ENCODE measurements around the gene MAEA. TPM values are rescaled to one million over a fixed set of nuclear protein-coding genes. Genes with fewer than 3 reads are reported as not detected.

The MAEA gene
- total and polyA plus RNA-seq, 2 of the 8 experiments (the other 6 are each of a cell fraction or from before 2014, with no cell fraction given), result 75.8 to 133 TPM

GRCh38 chr4:1336088-1336491, 46.4 kb downstream of the MAEA start (continued):
- TF ChIP-seq GABPA (IDR thresholded peaks at IDR 0.05; ENCODE audit: borderline replicate concordance, insufficient read depth, low read length), result no peak
- no peak for TF ChIP-seq EGR1 (IDR thresholded peaks at IDR 0.05; ENCODE audit: borderline replicate concordance, low read depth, low read length)
- no peak for TF ChIP-seq RAD21 (IDR thresholded peaks at IDR 0.05 in 1 of 2, conservative IDR thresholded peaks at IDR 0.05 in 1 of 2; ENCODE audit: low read depth in 2 of 2, low read length in 2 of 2)
- no peak for TF ChIP-seq ASH2L (IDR thresholded peaks at IDR 0.05; ENCODE audit: low read length)
- TF ChIP-seq E2F6 (IDR thresholded peaks at IDR 0.05), result no peak
- TF ChIP-seq, protein P1, sequence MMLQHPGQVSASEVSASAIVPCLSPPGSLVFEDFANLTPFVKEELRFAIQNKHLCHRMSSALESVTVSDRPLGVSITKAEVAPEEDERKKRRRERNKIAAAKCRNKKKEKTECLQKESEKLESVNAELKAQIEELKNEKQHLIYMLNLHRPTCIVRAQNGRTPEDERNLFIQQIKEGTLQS (IDR thresholded peaks at IDR 0.05; ENCODE audit: insufficient read depth, low read depth, low read length), result no peak

Measured in H1 (cell line).